Heart right ventricle (tissue), 16 donors: ENCODE results near the gene HCN2. TPM values are rescaled to one million over a fixed set of nuclear protein-coding genes. Genes with fewer than 3 reads are reported as not detected.
A peak's percentile ranks its signal among the peaks of the same experiment; 100 is the strongest.

ENCODE experiments used
- ATAC-seq, 8 donors: fragments of 200-7000 bp; cut with Tn5 transposase; one replicate each; pipeline ENCODE4 v1.9.1; 2020; ENCODE audit warnings: mild to moderate bottlenecking in 8 of 8, moderate library complexity in 8 of 8, moderate number of reproducible peaks in 1 of 8
- DNase-seq, 2 donors: peaks; one replicate each; pipeline ENCODE4 v3.0.0-alpha.2; 2020
- H3K27ac ChIP-seq, 10 donors: fragments of 200-600 bp; sonication (generic) in 2 of 10; one replicate each; pipeline versions ENCODE4 v1.5.0 to v1.8.0; 2020 to 2022; ENCODE audit warnings: mild to moderate bottlenecking in 3 of 10
- H3K27me3 ChIP-seq, 7 donors: fragments of 200-600 bp; one replicate each; pipeline ENCODE4 v1.8.0; 2021 to 2022; ENCODE audit warnings: mild to moderate bottlenecking in 2 of 7
- H3K36me3 ChIP-seq, 9 donors: fragments of 200-600 bp; sonication (generic) in 1 of 9; one replicate each; pipeline versions ENCODE4 v1.5.0 to v1.8.0; 2020 to 2022; ENCODE audit warnings: mild to moderate bottlenecking in 2 of 9
- H3K4me1 ChIP-seq, 9 donors: fragments of 200-600 bp; sonication (generic) in 1 of 9; one replicate each; pipeline versions ENCODE4 v1.5.0 to v1.8.0; 2020 to 2022; ENCODE audit warnings: mild to moderate bottlenecking in 4 of 9
- H3K4me3 ChIP-seq, 10 donors: fragments of 200-600 bp; sonication (generic) in 2 of 10; one replicate each; pipeline versions ENCODE4 v1.5.0 to v1.8.0; 2020 to 2022; ENCODE audit warnings: mild to moderate bottlenecking in 7 of 10, moderate library complexity in 2 of 10
- H3K9me3 ChIP-seq, 11 donors: fragments of 200-600 bp in 10 of 11; sonication (generic) in 2 of 11; one replicate each; pipeline versions ENCODE4 v1.5.0 to v1.8.0; 2013 to 2022; ENCODE audit warnings: mild to moderate bottlenecking in 2 of 11, control low read depth in 1 of 11, moderate library complexity in 1 of 11
- CTCF ChIP-seq, 9 donors: fragments of 200-600 bp; sonication (generic) in 2 of 9; IDR thresholded peaks; one replicate each; pipeline versions ENCODE4 v1.5.0 to v1.8.0; 2021 to 2022; ENCODE audit warnings: antibody characterized with exemption in 9 of 9, mild to moderate bottlenecking in 5 of 9, moderate library complexity in 1 of 9
- WGBS, 2 donors: extraction: QIAGEN DNeasy Blood & Tissue Kit; methylation state at CpG; one replicate each; pipeline ENCODE4 v1.1.7; 2013; ENCODE audit warnings: inconsistent platforms in 1 of 2; 5-methylcytosine and 5-hydroxymethylcytosine counted together
- intact Hi-C, 10 donors: fragments of 100-400 bp; cut with DNase I; formaldehyde crosslinking; loops; one replicate each; pipeline versions ENCODE4 v1.11.1 to v1.14.2; 2022
- polyA plus RNA-seq, 2 donors: library from polyadenylated mRNA; stranded (reverse); fragments of 200-250 nt; gene quantifications; one replicate each; pipeline ENCODE4 v1.2.3, GENCODE V29; 2013
- total RNA-seq, 10 donors: library from RNA; stranded (reverse); fragmentation: NEBNext Ultra II Directional in 3 of 10; extraction: Animal tissue kit (Norgen Biotek cat#: 25700) in 3 of 10; gene quantifications; one replicate each; pipeline versions ENCODE4 v1.2.1 to v1.2.4, GENCODE V29; 2021 to 2023
- donor health status: Arrhythmogenic right ventricular cardiomyopathy.
- donor health status: ischemic (EF 13 %, LVEDD 7.1; RV severe dilation, severe dysfunction).
- donor health status: healthy with polysubstance abuse.
- donor health status: DM: no; HTN: yes; CAD: no.
- donor health status: DM: no; HTN: no; CAD: no.
- donor health status: ischemic (EF 25% LVEDD 6.9; RV normal size, moderate dysfunction).
- donor health status: ischemic (EF 25% LVEDD 5.7; RV mildly dilated, moderate dysfunction).
- donor health status: healthy.
- donor health status: DM: yes; HTN: yes; CAD: no.
- donor health status: Ischemic cardiomyopathy.
- donor health status: ischemic (EF 35%, LVEDD 5.7; RV mildly dilated, moderate dysfunction).
- donor health status: nonischemic (EF 11% LVEDD 7.7; RV severe dilation, severe dysfunction).
- donor health status: DM: yes; HTN: yes; CAD: no.
- donor health status: PGD.
- donor health status: ischemic (EF 29% LVEDD 5.4; RV normal size, mild dysfunction).
- donor health status: nonischemic (EF 23%, LVEDD 6.1; RV moderate dilation, normal function).

The HCN2 gene
- total and polyA plus RNA-seq, 12 donors: 0.90 to 10.7 (median 4.8) TPM

GRCh38 chr19:581399-582111, 8.1 kb upstream of the HCN2 start:
- intact Hi-C loops: no loop called here

GRCh38 chr19:582497-583197, 7.0 kb upstream of the HCN2 start:
- ATAC-seq (no peak), DNase-seq (no peak)
- Histone ChIP-seq H3K27me3 (peaks cover 0 to 7% (median 2%) of the 10 kb centered on the region in 7 donors), H3K36me3 (peaks cover 0 to 60% (median 26%) of the 10 kb centered on the region in 9 donors), H3K9me3 (no peaks in the 10 kb centered on the region), H3K4me3 (no peak overlapping the region), H3K27ac (peak overlapping the region in 1 of 10 donors; percentile 41), H3K4me1 (peaks cover 9 to 67% (median 35%) of the 10 kb centered on the region in 9 donors)
- intact Hi-C loops: no loop called here
- 82 to 91% methylated on average over 30 to 31 of the region's 31 CpGs for WGBS, 2 donors
- TF ChIP-seq CTCF (IDR thresholded peaks at IDR 0.05): no peak

More at GRCh38 chr19:581399-582111, 8.1 kb upstream of the HCN2 start:
- no peaks in the 10 kb centered on the region for H3K9me3 ChIP-seq
- H3K27me3 ChIP-seq: peaks cover 0 to 4% (median 0%) of the 10 kb centered on the region in 7 donors
- no peak for TF ChIP-seq CTCF (IDR thresholded peaks at IDR 0.05)
- ATAC-seq: peak in 1 of 8 donors; percentile 7
- H3K27ac ChIP-seq: peak overlapping the region in 2 of 10 donors; percentile 20 to 43
- WGBS, 2 donors: 69 to 75% methylated on average over 40 of the region's 40 CpGs
- H3K36me3 ChIP-seq: peaks cover 0 to 63% (median 26%) of the 10 kb centered on the region in 9 donors
- DNase-seq: peak in 1 of 2 donors; percentile 54
- H3K4me3 ChIP-seq: no peak overlapping the region
- H3K4me1 ChIP-seq: peaks cover 11 to 78% (median 45%) of the 10 kb centered on the region in 9 donors

GRCh38 chr19:583198-583967, 6.3 kb upstream of the HCN2 start:
- DNase-seq (no peak), ATAC-seq (peak in 3 of 8 donors; percentile 0 to 2 (median 1))
- Histone ChIP-seq H3K4me1 (peaks cover 7 to 67% (median 34%) of the 10 kb centered on the region in 9 donors), H3K27ac (peak overlapping the region in 1 of 10 donors; percentile 41), H3K9me3 (no peaks in the 10 kb centered on the region), H3K27me3 (peaks cover under 1 to 14% (median 9%) of the 10 kb centered on the region in 7 donors), H3K4me3 (no peak overlapping the region), H3K36me3 (peaks cover 0 to 53% (median 26%) of the 10 kb centered on the region in 9 donors)
- intact Hi-C loops: no loop called here
- 79 to 86% methylated on average over 27 of the region's 27 CpGs for WGBS, 2 donors
- no peak for TF ChIP-seq CTCF (IDR thresholded peaks at IDR 0.05)

- Histone ChIP-seq H3K9me3 (no peaks in the 10 kb centered on the region), H3K27ac (peak overlapping the region in 2 of 10 donors; percentile 41 to 45), H3K27me3 (peaks cover 5 to 19% (median 14%) of the 10 kb centered on the region in 7 donors), H3K36me3 (peaks cover 0 to 50% (median 26%) of the 10 kb centered on the region in 9 donors), H3K4me3 (no peak overlapping the region), H3K4me1 (peaks cover 6 to 67% (median 32%) of the 10 kb centered on the region in 9 donors)
- no peak for TF ChIP-seq CTCF (IDR thresholded peaks at IDR 0.05)
- 61 to 82% methylated on average over 5 of the region's 5 CpGs for WGBS, 2 donors
- intact Hi-C loops: no loop called here
- peak in 2 of 8 donors; percentile 4 to 10 for ATAC-seq
- no peak for DNase-seq
Measured at GRCh38 chr19:583968-584239, 5.8 kb upstream of the HCN2 start.
